ENCODE results near the gene S100A16. TPM values are rescaled to one million over a fixed set of nuclear protein-coding genes. Genes with fewer than 3 reads are reported as not detected.

The S100A16 gene
- total and polyA plus RNA-seq, 9 of the 15 experiments (the other 6 are each of a cell fraction or from before 2014, with no cell fraction given) = 1.6 to 6.9 (median 4.3) TPM

DNA sequence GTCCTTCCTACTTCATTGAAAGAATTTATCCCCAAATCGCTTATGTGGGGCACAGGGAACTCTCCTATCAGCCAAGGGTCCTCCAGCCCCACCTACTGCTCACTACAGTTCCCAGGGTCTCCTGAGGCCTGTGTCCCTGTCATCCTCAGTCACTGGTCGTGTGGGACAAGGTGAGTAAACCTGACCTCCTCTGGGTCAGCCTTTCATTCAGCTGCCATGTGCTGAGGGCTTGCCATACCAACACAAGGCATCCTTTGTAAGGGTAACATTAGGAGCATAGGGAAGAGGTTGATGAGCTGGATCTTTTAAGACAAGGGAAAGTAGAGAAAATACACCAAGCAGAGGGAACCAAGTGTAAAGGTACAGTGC is 34.4 kb upstream of the S100A16 start (continued):
- TF ChIP-seq, protein P1, sequence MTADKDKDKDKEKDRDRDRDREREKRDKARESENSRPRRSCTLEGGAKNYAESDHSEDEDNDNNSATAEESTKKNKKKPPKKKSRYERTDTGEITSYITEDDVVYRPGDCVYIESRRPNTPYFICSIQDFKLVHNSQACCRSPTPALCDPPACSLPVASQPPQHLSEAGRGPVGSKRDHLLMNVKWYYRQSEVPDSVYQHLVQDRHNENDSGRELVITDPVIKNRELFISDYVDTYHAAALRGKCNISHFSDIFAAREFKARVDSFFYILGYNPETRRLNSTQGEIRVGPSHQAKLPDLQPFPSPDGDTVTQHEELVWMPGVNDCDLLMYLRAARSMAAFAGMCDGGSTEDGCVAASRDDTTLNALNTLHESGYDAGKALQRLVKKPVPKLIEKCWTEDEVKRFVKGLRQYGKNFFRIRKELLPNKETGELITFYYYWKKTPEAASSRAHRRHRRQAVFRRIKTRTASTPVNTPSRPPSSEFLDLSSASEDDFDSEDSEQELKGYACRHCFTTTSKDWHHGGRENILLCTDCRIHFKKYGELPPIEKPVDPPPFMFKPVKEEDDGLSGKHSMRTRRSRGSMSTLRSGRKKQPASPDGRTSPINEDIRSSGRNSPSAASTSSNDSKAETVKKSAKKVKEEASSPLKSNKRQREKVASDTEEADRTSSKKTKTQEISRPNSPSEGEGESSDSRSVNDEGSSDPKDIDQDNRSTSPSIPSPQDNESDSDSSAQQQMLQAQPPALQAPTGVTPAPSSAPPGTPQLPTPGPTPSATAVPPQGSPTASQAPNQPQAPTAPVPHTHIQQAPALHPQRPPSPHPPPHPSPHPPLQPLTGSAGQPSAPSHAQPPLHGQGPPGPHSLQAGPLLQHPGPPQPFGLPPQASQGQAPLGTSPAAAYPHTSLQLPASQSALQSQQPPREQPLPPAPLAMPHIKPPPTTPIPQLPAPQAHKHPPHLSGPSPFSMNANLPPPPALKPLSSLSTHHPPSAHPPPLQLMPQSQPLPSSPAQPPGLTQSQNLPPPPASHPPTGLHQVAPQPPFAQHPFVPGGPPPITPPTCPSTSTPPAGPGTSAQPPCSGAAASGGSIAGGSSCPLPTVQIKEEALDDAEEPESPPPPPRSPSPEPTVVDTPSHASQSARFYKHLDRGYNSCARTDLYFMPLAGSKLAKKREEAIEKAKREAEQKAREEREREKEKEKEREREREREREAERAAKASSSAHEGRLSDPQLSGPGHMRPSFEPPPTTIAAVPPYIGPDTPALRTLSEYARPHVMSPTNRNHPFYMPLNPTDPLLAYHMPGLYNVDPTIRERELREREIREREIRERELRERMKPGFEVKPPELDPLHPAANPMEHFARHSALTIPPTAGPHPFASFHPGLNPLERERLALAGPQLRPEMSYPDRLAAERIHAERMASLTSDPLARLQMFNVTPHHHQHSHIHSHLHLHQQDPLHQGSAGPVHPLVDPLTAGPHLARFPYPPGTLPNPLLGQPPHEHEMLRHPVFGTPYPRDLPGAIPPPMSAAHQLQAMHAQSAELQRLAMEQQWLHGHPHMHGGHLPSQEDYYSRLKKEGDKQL (CRISPR knock-in tag; IDR thresholded peaks at IDR 0.05; ENCODE audit: borderline replicate concordance) = no peak
- TF ChIP-seq SMARCA5 (IDR thresholded peaks at IDR 0.05) (no peak), HDAC2 (IDR thresholded peaks at IDR 0.05) (no peak), NKRF (IDR thresholded peaks at IDR 0.05; ENCODE audit: borderline replicate concordance) (no peak), ESRRA (IDR thresholded peaks at IDR 0.05; ENCODE audit: borderline replicate concordance, low read depth) (no peak), SUPT5H (IDR thresholded peaks at IDR 0.05) (peak; percentile 79), HEY1 (CRISPR knock-in tag; IDR thresholded peaks at IDR 0.05; ENCODE audit: borderline replicate concordance) (no peak), U2AF1 (optimal IDR thresholded peaks at IDR 0.05; ENCODE audit: low read depth, low read length) (no peak), E2F1 (CRISPR knock-in tag; IDR thresholded peaks at IDR 0.05) (no peak)

Data from K562 (cell line).